Measurements from ENCODE around the gene EVA1A.

- no peak for TF ChIP-seq TAF1 (conservative IDR thresholded peaks at IDR 0.05)
- TF ChIP-seq, protein P1, sequence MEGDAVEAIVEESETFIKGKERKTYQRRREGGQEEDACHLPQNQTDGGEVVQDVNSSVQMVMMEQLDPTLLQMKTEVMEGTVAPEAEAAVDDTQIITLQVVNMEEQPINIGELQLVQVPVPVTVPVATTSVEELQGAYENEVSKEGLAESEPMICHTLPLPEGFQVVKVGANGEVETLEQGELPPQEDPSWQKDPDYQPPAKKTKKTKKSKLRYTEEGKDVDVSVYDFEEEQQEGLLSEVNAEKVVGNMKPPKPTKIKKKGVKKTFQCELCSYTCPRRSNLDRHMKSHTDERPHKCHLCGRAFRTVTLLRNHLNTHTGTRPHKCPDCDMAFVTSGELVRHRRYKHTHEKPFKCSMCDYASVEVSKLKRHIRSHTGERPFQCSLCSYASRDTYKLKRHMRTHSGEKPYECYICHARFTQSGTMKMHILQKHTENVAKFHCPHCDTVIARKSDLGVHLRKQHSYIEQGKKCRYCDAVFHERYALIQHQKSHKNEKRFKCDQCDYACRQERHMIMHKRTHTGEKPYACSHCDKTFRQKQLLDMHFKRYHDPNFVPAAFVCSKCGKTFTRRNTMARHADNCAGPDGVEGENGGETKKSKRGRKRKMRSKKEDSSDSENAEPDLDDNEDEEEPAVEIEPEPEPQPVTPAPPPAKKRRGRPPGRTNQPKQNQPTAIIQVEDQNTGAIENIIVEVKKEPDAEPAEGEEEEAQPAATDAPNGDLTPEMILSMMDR (IDR thresholded peaks at IDR 0.05; ENCODE audit: low read depth, low read length, missing input control) = no peak
- no peak for TF ChIP-seq MAX (IDR thresholded peaks at IDR 0.05)
- TF ChIP-seq, protein P2, sequence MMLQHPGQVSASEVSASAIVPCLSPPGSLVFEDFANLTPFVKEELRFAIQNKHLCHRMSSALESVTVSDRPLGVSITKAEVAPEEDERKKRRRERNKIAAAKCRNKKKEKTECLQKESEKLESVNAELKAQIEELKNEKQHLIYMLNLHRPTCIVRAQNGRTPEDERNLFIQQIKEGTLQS (IDR thresholded peaks at IDR 0.05) = no peak
- no peak for TF ChIP-seq EGR1 (IDR thresholded peaks at IDR 0.05; ENCODE audit: low read depth in 2 of 2)
- no peak for TF ChIP-seq RXRA (IDR thresholded peaks at IDR 0.05)
- no peak for TF ChIP-seq RAD21 (IDR thresholded peaks at IDR 0.05)
- no peak for TF ChIP-seq JUND (IDR thresholded peaks at IDR 0.05)
- no peak for TF ChIP-seq REST (IDR thresholded peaks at IDR 0.05)
- no peak for TF ChIP-seq GABPA (IDR thresholded peaks at IDR 0.05 in 1 of 2, conservative IDR thresholded peaks at IDR 0.05 in 1 of 2)
- TF ChIP-seq FOXA1 (IDR thresholded peaks at IDR 0.05) = no peak
- TF ChIP-seq, protein P3, sequence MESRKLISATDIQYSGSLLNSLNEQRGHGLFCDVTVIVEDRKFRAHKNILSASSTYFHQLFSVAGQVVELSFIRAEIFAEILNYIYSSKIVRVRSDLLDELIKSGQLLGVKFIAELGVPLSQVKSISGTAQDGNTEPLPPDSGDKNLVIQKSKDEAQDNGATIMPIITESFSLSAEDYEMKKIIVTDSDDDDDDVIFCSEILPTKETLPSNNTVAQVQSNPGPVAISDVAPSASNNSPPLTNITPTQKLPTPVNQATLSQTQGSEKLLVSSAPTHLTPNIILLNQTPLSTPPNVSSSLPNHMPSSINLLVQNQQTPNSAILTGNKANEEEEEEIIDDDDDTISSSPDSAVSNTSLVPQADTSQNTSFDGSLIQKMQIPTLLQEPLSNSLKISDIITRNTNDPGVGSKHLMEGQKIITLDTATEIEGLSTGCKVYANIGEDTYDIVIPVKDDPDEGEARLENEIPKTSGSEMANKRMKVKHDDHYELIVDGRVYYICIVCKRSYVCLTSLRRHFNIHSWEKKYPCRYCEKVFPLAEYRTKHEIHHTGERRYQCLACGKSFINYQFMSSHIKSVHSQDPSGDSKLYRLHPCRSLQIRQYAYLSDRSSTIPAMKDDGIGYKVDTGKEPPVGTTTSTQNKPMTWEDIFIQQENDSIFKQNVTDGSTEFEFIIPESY (IDR thresholded peaks at IDR 0.05) = no peak
- no peak for TF ChIP-seq YY1 (IDR thresholded peaks at IDR 0.05)
- no peak for TF ChIP-seq SP1 (IDR thresholded peaks at IDR 0.05)
Measured at GRCh38 chr2:75497256-75497655, 63.5 kb downstream of the EVA1A start.
